Measurements from ENCODE around the gene OPCML. TPM values are rescaled to one million over a fixed set of nuclear protein-coding genes. Genes with fewer than 3 reads are reported as not detected.

The OPCML gene
- total RNA-seq, 1 donor from 2014 or later, result not detected

- TF ChIP-seq CTCF (IDR thresholded peaks at IDR 0.05), result no peak
- Histone ChIP-seq H3K9me3 (no peaks in the 10 kb centered on the region), H3K36me3 (no peaks in the 10 kb centered on the region), H3K27me3 (no peaks in the 10 kb centered on the region), H3K4me3 (no peak overlapping the region), H3K27ac (no peak overlapping the region), H3K4me1 (no peaks in the 10 kb centered on the region)
- no peak for DNase-seq (ENCODE audit: low spot score in 2 of 2)
- intact Hi-C loops (cut with DNase I), result no loop called here
These were observed 1092.5 kb downstream of the OPCML start for GRCh38 chr11:132439711-132440255.

GRCh38 chr11:132438418-132438817 is 1093.9 kb downstream of the OPCML start:
- H3K9me3 ChIP-seq, result no peaks in the 10 kb centered on the region
- TF ChIP-seq CTCF (IDR thresholded peaks at IDR 0.05), result no peak
- no peak overlapping the region for H3K4me3 ChIP-seq
- no peaks in the 10 kb centered on the region for H3K4me1 ChIP-seq
- no peaks in the 10 kb centered on the region for H3K27me3 ChIP-seq
- H3K36me3 ChIP-seq, result no peaks in the 10 kb centered on the region
- no peak for DNase-seq (ENCODE audit: low spot score in 2 of 2)
- intact Hi-C loops (cut with DNase I), result no loop called here
- H3K27ac ChIP-seq, result no peak overlapping the region

DNA sequence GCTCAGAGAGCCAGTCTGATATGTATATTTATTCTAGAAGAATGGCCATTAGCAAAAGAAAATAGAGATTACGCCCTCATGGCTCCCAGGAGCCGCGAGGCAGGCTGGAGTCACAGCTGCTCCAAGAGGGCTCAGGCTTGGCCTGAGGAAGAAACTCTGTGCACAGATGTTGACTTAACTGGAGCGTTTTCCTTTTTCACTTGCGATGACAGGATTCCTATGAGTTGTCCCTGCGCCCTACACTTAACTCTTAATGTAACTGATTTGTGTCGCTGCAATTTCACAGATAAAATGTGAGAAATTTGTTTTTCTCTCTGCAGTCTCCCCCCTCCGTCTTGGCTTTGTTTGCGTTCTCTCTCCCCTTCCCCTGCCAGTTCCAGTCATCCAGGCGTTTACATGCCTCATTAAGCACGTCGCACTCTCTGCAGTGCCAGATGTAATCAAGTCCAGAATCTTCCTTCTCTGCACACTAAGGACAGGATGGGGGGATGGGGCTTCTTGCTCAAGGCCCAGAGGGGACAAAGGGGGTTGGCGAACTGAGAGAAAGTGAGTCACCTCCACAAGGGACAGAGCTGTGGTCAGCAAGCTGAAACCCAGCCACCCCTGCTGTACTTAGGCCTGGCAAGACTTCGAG is 1101.8 kb downstream of the OPCML start:
- Histone ChIP-seq H3K9me3 (no peaks in the 10 kb centered on the region), H3K4me3 (no peak overlapping the region), H3K27me3 (no peaks in the 10 kb centered on the region), H3K4me1 (no peaks in the 10 kb centered on the region), H3K27ac (no peak overlapping the region), H3K36me3 (no peaks in the 10 kb centered on the region)
- intact Hi-C loops (cut with DNase I), result no loop called here
- DNase-seq (ENCODE audit: low spot score in 2 of 2), result no peak
- no peak for TF ChIP-seq CTCF (IDR thresholded peaks at IDR 0.05)

- Histone ChIP-seq H3K4me3 (no peak overlapping the region), H3K27ac (no peak overlapping the region), H3K36me3 (no peaks in the 10 kb centered on the region), H3K27me3 (no peaks in the 10 kb centered on the region), H3K4me1 (no peaks in the 10 kb centered on the region), H3K9me3 (no peaks in the 10 kb centered on the region)
- no peak for TF ChIP-seq CTCF (IDR thresholded peaks at IDR 0.05)
- intact Hi-C loops (cut with DNase I), result no loop called here
- DNase-seq (ENCODE audit: low spot score in 2 of 2), result no peak
These were observed 1102.6 kb downstream of the OPCML start for GRCh38 chr11:132429685-132430084.

- intact Hi-C loops (cut with DNase I), result no loop called here
- DNase-seq (ENCODE audit: low spot score in 2 of 2), result no peak
- no peak for TF ChIP-seq CTCF (IDR thresholded peaks at IDR 0.05)
- H3K36me3 ChIP-seq, result no peaks in the 10 kb centered on the region
- no peaks in the 10 kb centered on the region for H3K9me3 ChIP-seq
- no peak overlapping the region for H3K4me3 ChIP-seq
- H3K27me3 ChIP-seq, result no peaks in the 10 kb centered on the region
- no peak overlapping the region for H3K27ac ChIP-seq
- H3K4me1 ChIP-seq, result no peaks in the 10 kb centered on the region
These were observed 1104.7 kb downstream of the OPCML start for GRCh38 chr11:132427611-132428010.
